Measurements from ENCODE around the gene CBFB.

CBFB gene

GRCh38 chr16:67144943-67145342 is 116.0 kb downstream of the CBFB start:
- no peak for DNase-seq

- no peak for DNase-seq
Observed at GRCh38 chr16:67145746-67146145, 116.8 kb downstream of the CBFB start.

GRCh38 chr16:67146523-67147357 is 117.8 kb downstream of the CBFB start:
- DNase-seq, result no peak

GRCh38 chr16:67147437-67148140 is 118.6 kb downstream of the CBFB start:
- DNase-seq, result no peak

- no peak for DNase-seq
Observed at GRCh38 chr16:67148221-67148620, 119.3 kb downstream of the CBFB start.

- no peak for DNase-seq
Observed at GRCh38 chr16:67148656-67149275, 119.8 kb downstream of the CBFB start.

- DNase-seq, result no peak
Observed at GRCh38 chr16:67149276-67150046, 120.5 kb downstream of the CBFB start.

- DNase-seq, result no peak
Observed at GRCh38 chr16:67150047-67150832, 121.3 kb downstream of the CBFB start.
